Testis (tissue), 2 donors: Measurements from ENCODE around the gene LHX2.

Experiments
- CTCF ChIP-seq, 3 experiments: fragments of 450-650 bp in 2 of 3; fragments of 200-600 bp in 1 of 3; sonication (generic) in 1 of 3; IDR thresholded peaks; one replicate each; pipeline ENCODE4 v1.5.1; 2016 to 2019; ENCODE audit warnings: antibody characterized with exemption in 3 of 3, mild to moderate bottlenecking in 2 of 3, moderate library complexity in 1 of 3
- POLR2A ChIP-seq: fragments of 450-650 bp; IDR thresholded peaks from one replicate; pipeline ENCODE4 v1.6.1; 2017; ENCODE audit warnings: antibody characterized with exemption, mild to moderate bottlenecking, moderate library complexity

- TF ChIP-seq POLR2A = no peak
- no peak for TF ChIP-seq CTCF (IDR thresholded peaks at IDR 0.05)
Measured at GRCh38 chr9:124033348-124033747, 21.8 kb downstream of the LHX2 start.
